ENCODE data around the gene NMT2.
A peak's percentile ranks its signal among the peaks of the same experiment; 100 is the strongest.

The NMT2 gene

GRCh38 chr10:15197911-15198310 is 29.4 kb upstream of the NMT2 start:
- H3K27ac ChIP-seq (ENCODE audit: insufficient read depth in 1 of 2, low read depth in 1 of 2, low read length in 2 of 2, poor library complexity in 1 of 2, severe bottlenecking in 2 of 2): no peak overlapping the region
- H3K36me3 ChIP-seq (ENCODE audit: control insufficient read depth in 4 of 4, insufficient read depth in 4 of 4, low read length in 3 of 4): no peaks in the 10 kb centered on the region
- H3K4me1 ChIP-seq (ENCODE audit: control extremely low read depth in 1 of 4, control insufficient read depth in 4 of 4, insufficient read depth in 4 of 4, low read length in 3 of 4): peaks cover 0 to 7% (median 1%) of the 10 kb centered on the region in 4 experiments
- ChIA-PET POLR2A (no interaction called here), CTCF (no interaction called here)
- peaks cover 0 to 6% (median 1%) of the 10 kb centered on the region in 5 experiments for H3K9me3 ChIP-seq (ENCODE audit: control extremely low read depth in 1 of 5, control insufficient read depth in 4 of 5, insufficient read depth in 2 of 5, low read depth in 1 of 5, low read length in 4 of 5)
- 90% methylated on average over 3 of the region's 4 CpGs for WGBS (ENCODE audit: insufficient coverage)
- no peak overlapping the region for H3K4me3 ChIP-seq (ENCODE audit: control insufficient read depth in 1 of 7, extremely low read depth in 1 of 7, insufficient read depth in 4 of 7, low read depth in 2 of 7, low read length in 6 of 7)
- H3K27me3 ChIP-seq (replicated peaks in 2 of 5; ENCODE audit: control insufficient read depth in 4 of 5, insufficient read depth in 5 of 5, low read length in 4 of 5): peaks cover 0 to 77% (median 22%) of the 10 kb centered on the region in 5 experiments
- no peak for DNase-seq

- H3K9me3 ChIP-seq (ENCODE audit: control extremely low read depth in 1 of 5, control insufficient read depth in 4 of 5, insufficient read depth in 2 of 5, low read depth in 1 of 5, low read length in 4 of 5): peaks cover 0 to 6% (median 1%) of the 10 kb centered on the region in 5 experiments
- H3K27me3 ChIP-seq (replicated peaks in 2 of 5; ENCODE audit: control insufficient read depth in 4 of 5, insufficient read depth in 5 of 5, low read length in 4 of 5): peaks cover 0 to 80% (median 24%) of the 10 kb centered on the region in 5 experiments
- 92% methylated on average over 2 of the region's 2 CpGs for WGBS (ENCODE audit: insufficient coverage)
- H3K4me3 ChIP-seq (ENCODE audit: control insufficient read depth in 1 of 7, extremely low read depth in 1 of 7, insufficient read depth in 4 of 7, low read depth in 2 of 7, low read length in 6 of 7): no peak overlapping the region
- no peak for DNase-seq
- ChIA-PET POLR2A (no interaction called here), CTCF (no interaction called here)
- no peak overlapping the region for H3K27ac ChIP-seq (ENCODE audit: insufficient read depth in 1 of 2, low read depth in 1 of 2, low read length in 2 of 2, poor library complexity in 1 of 2, severe bottlenecking in 2 of 2)
- no peaks in the 10 kb centered on the region for H3K36me3 ChIP-seq (ENCODE audit: control insufficient read depth in 4 of 4, insufficient read depth in 4 of 4, low read length in 3 of 4)
- H3K4me1 ChIP-seq (ENCODE audit: control extremely low read depth in 1 of 4, control insufficient read depth in 4 of 4, insufficient read depth in 4 of 4, low read length in 3 of 4): peaks cover 0 to 7% (median 1%) of the 10 kb centered on the region in 4 experiments
These were observed 28.8 kb upstream of the NMT2 start for GRCh38 chr10:15197276-15197675.

GRCh38 chr10:15196021-15196834 is 27.7 kb upstream of the NMT2 start:
- POLR2A ChIA-PET: no interaction called here
- CTCF ChIA-PET: no interaction called here
- Histone ChIP-seq H3K4me3 (ENCODE audit: control insufficient read depth in 1 of 7, extremely low read depth in 1 of 7, insufficient read depth in 4 of 7, low read depth in 2 of 7, low read length in 6 of 7) (no peak overlapping the region), H3K27ac (ENCODE audit: insufficient read depth in 1 of 2, low read depth in 1 of 2, low read length in 2 of 2, poor library complexity in 1 of 2, severe bottlenecking in 2 of 2) (no peak overlapping the region), H3K27me3 (replicated peaks in 2 of 5; ENCODE audit: control insufficient read depth in 4 of 5, insufficient read depth in 5 of 5, low read length in 4 of 5) (peaks cover 0 to 74% (median 23%) of the 10 kb centered on the region in 5 experiments), H3K36me3 (ENCODE audit: control insufficient read depth in 4 of 4, insufficient read depth in 4 of 4, low read length in 3 of 4) (no peaks in the 10 kb centered on the region), H3K4me1 (ENCODE audit: control extremely low read depth in 1 of 4, control insufficient read depth in 4 of 4, insufficient read depth in 4 of 4, low read length in 3 of 4) (peaks cover 0 to 7% (median 1%) of the 10 kb centered on the region in 4 experiments), H3K9me3 (ENCODE audit: control extremely low read depth in 1 of 5, control insufficient read depth in 4 of 5, insufficient read depth in 2 of 5, low read depth in 1 of 5, low read length in 4 of 5) (peaks cover 0 to 6% (median 1%) of the 10 kb centered on the region in 5 experiments)
- WGBS (ENCODE audit: insufficient coverage): 78% methylated on average over 12 of the region's 12 CpGs
- DNase-seq: peak in 2 of 3 donors; percentile 19 to 21

DNA sequence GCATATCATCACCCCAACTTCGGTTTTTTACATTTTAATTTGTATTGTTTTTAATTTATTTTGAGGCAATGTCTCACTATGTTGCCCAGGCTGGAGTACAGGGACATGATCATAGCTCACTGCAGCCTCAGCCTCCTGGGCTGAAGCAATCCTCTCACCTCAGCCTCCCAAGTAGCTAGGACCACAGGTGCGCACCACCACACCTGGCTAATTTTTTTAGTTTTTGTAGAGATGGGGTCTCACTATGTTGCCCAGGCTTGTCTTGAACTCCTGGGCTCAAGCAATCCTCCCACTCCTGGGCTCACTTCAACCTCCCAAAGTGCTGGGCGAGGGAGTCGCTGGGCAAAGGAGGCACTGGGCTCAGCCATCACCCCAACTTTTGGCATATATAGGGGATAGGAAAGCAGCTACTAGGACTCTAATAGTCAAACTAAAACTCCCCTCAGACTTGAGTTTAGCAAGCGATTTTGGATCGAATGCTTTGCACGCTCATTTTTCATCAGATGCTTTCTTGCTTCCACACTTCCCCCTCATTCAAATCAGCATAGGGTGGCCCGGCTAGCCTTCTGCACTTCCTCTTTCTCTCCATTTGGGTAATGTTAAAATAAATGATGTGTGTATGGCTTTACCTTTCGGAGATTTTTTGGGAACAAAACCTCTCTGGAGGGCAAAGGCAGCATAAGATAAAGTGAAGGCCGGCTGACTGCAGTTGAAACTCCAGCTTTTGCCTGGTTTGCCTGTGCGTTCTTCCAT is 20.8 kb upstream of the NMT2 start:
- ChIA-PET POLR2A (no interaction called here), CTCF (interaction anchor here (0.7 to 1.3 kb wide), 2 partner anchors 11 to 27 kb away, joined by 3 read pairs; no protein-coding TSS in a partner anchor)

GRCh38 chr10:15188603-15189002 is 20.1 kb upstream of the NMT2 start:
- no peak overlapping the region for H3K27ac ChIP-seq (ENCODE audit: insufficient read depth in 1 of 2, low read depth in 1 of 2, low read length in 2 of 2, poor library complexity in 1 of 2, severe bottlenecking in 2 of 2)
- H3K4me1 ChIP-seq (ENCODE audit: control extremely low read depth in 1 of 4, control insufficient read depth in 4 of 4, insufficient read depth in 4 of 4, low read length in 3 of 4): peaks cover 0 to 10% (median 3%) of the 10 kb centered on the region in 4 experiments
- no peak overlapping the region for H3K4me3 ChIP-seq (ENCODE audit: control insufficient read depth in 1 of 7, extremely low read depth in 1 of 7, insufficient read depth in 4 of 7, low read depth in 2 of 7, low read length in 6 of 7)
- ChIA-PET CTCF (no interaction called here), POLR2A (no interaction called here)
- H3K36me3 ChIP-seq (ENCODE audit: control insufficient read depth in 4 of 4, insufficient read depth in 4 of 4, low read length in 3 of 4): no peaks in the 10 kb centered on the region
- DNase-seq: no peak
- WGBS (ENCODE audit: insufficient coverage): 100% methylated on average over 1 of the region's 5 CpGs
- H3K27me3 ChIP-seq (replicated peaks in 2 of 5; ENCODE audit: control insufficient read depth in 4 of 5, insufficient read depth in 5 of 5, low read length in 4 of 5): peaks cover 0 to 41% (median 16%) of the 10 kb centered on the region in 5 experiments
- H3K9me3 ChIP-seq (ENCODE audit: control extremely low read depth in 1 of 5, control insufficient read depth in 4 of 5, insufficient read depth in 2 of 5, low read depth in 1 of 5, low read length in 4 of 5): peaks cover 0 to 4% (median 0%) of the 10 kb centered on the region in 5 experiments

More for the DNA sequence above, 20.8 kb upstream of the NMT2 start:
- Histone ChIP-seq H3K4me3 (ENCODE audit: control insufficient read depth in 1 of 7, extremely low read depth in 1 of 7, insufficient read depth in 4 of 7, low read depth in 2 of 7, low read length in 6 of 7) (no peak overlapping the region), H3K27ac (ENCODE audit: insufficient read depth in 1 of 2, low read depth in 1 of 2, low read length in 2 of 2, poor library complexity in 1 of 2, severe bottlenecking in 2 of 2) (no peak overlapping the region), H3K9me3 (ENCODE audit: control extremely low read depth in 1 of 5, control insufficient read depth in 4 of 5, insufficient read depth in 2 of 5, low read depth in 1 of 5, low read length in 4 of 5) (peaks cover 0 to 4% (median 0%) of the 10 kb centered on the region in 5 experiments), H3K4me1 (ENCODE audit: control extremely low read depth in 1 of 4, control insufficient read depth in 4 of 4, insufficient read depth in 4 of 4, low read length in 3 of 4) (peaks cover 0 to 10% (median 3%) of the 10 kb centered on the region in 4 experiments), H3K36me3 (ENCODE audit: control insufficient read depth in 4 of 4, insufficient read depth in 4 of 4, low read length in 3 of 4) (no peaks in the 10 kb centered on the region), H3K27me3 (replicated peaks in 2 of 5; ENCODE audit: control insufficient read depth in 4 of 5, insufficient read depth in 5 of 5, low read length in 4 of 5) (peaks cover 0 to 44% (median 16%) of the 10 kb centered on the region in 5 experiments)
- peak in 2 of 3 donors; percentile 66 to 71 for DNase-seq
- 28% methylated on average over 6 of the region's 11 CpGs for WGBS (ENCODE audit: insufficient coverage)

DNA sequence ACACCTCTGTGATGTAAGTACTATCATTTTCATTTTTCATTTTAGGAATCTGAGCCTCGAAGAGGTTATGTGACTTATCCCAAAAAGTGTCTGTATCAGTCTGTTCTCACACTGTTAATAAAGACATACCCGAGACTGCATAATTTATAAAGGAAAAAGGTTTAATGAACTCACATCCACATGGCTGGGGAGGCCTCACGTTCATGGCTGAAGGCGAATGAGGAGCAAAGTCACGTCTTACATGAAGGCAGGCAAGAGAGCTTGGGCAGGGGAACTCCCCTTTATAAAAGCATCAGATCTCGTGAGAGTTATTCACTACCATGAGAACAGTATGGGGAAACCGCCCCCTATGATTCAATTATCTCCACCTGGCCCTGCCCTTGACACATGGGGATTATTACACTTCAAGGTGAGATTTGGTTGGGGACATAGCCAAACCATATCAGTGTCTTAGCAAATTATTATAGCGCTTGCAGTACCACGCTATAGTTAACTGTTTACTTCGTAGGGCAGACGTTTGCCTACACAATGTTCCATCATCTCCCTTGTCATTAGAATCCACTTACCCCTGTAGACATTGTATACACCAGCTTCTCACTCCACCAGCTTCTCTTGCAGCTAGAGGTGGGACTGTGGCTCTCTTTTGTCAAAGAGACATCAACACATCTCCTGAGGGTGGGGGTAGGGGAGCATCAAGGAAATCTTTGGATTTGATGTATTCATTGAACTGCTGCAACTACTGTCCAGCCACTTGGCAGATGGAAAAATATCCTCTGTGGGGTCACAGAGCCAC is 15.4 kb upstream of the NMT2 start:
- H3K27me3 ChIP-seq (replicated peaks in 2 of 5; ENCODE audit: control insufficient read depth in 4 of 5, insufficient read depth in 5 of 5, low read length in 4 of 5): peaks cover 0 to 25% (median 9%) of the 10 kb centered on the region in 5 experiments
- ChIA-PET CTCF (no interaction called here), POLR2A (no interaction called here)
- no peak for DNase-seq
- no peaks in the 10 kb centered on the region for H3K36me3 ChIP-seq (ENCODE audit: control insufficient read depth in 4 of 4, insufficient read depth in 4 of 4, low read length in 3 of 4)
- H3K9me3 ChIP-seq (ENCODE audit: control extremely low read depth in 1 of 5, control insufficient read depth in 4 of 5, insufficient read depth in 2 of 5, low read depth in 1 of 5, low read length in 4 of 5): peaks cover 0 to 4% (median 0%) of the 10 kb centered on the region in 5 experiments
- H3K4me3 ChIP-seq (ENCODE audit: control insufficient read depth in 1 of 7, extremely low read depth in 1 of 7, insufficient read depth in 4 of 7, low read depth in 2 of 7, low read length in 6 of 7): no peak overlapping the region
- 99% methylated on average over 6 of the region's 11 CpGs for WGBS (ENCODE audit: insufficient coverage)
- peaks cover 0 to 1% (median 0%) of the 10 kb centered on the region in 4 experiments for H3K4me1 ChIP-seq (ENCODE audit: control extremely low read depth in 1 of 4, control insufficient read depth in 4 of 4, insufficient read depth in 4 of 4, low read length in 3 of 4)
- H3K27ac ChIP-seq (ENCODE audit: insufficient read depth in 1 of 2, low read depth in 1 of 2, low read length in 2 of 2, poor library complexity in 1 of 2, severe bottlenecking in 2 of 2): no peak overlapping the region

All from common myeloid progenitor, CD34-positive (primary cell).